Measurements from ENCODE around the gene DNAJC10. TPM values are rescaled to one million over a fixed set of nuclear protein-coding genes. Genes with fewer than 3 reads are reported as not detected.

The DNAJC10 gene
- total RNA-seq, 4 donors from 2014 or later: 23.1 to 154 (median 70.3) TPM

- no peaks in the 10 kb centered on the region for H3K36me3 ChIP-seq
- no peaks in the 10 kb centered on the region for H3K4me1 ChIP-seq
- no peak overlapping the region for H3K27ac ChIP-seq
- H3K4me3 ChIP-seq: no peak overlapping the region
- intact Hi-C loops (cut with DNase I; ENCODE audit: low total_unique reads): no loop called here
- DNase-seq: no peak
- no peaks in the 10 kb centered on the region for H3K27me3 ChIP-seq
- H3K9me3 ChIP-seq: no peaks in the 10 kb centered on the region
- TF ChIP-seq CTCF (IDR thresholded peaks at IDR 0.05) (peak; percentile 20 to 44 (median 40)), POLR2A (IDR thresholded peaks at IDR 0.05) (no peak)
These were observed 68.7 kb downstream of the DNAJC10 start for GRCh38 chr2:182784777-182785176.

DNA sequence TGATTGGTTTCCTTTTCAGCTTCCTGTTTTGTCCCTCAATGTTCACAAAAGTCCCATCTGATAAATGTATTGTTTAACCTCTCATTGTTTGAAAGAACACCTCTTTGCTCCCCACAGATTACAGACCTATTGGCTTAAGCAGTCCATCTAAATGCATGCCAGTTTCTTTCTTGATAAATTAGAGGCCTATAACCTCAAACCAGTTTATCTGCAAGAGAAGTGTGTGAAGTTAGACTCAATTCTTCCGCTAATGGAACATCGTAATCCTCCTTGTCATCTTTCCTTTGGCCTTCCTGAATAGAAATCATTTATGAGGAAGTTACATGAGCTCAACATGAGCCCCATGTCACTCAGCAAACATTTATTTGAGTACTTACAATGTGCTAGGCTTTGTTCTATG lies 76.4 kb downstream of the DNAJC10 start:
- intact Hi-C loops (cut with DNase I; ENCODE audit: low total_unique reads): no loop called here

DNA sequence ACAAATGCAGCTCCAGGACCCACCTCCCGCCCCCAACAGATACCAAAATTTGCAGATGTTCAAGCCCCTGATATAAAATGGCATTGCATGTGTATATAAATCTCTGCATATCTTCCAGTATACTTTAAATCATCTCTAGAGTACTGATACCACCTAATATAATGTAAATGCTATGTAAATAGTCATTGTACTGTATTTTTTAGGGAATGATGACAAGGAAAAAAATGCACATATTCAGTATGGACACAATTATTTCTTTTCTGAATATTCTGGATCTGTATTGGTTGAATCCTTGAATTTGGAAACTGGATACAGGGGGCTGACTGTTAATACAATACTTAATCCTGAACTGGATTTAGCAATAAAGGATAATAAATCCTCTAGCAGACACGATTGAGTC lies 82.7 kb downstream of the DNAJC10 start:
- intact Hi-C loops (cut with DNase I; ENCODE audit: low total_unique reads): no loop called here

More for the DNA sequence above, 76.4 kb downstream of the DNAJC10 start:
- H3K36me3 ChIP-seq: no peaks in the 10 kb centered on the region
- no peaks in the 10 kb centered on the region for H3K27me3 ChIP-seq
- TF ChIP-seq POLR2A (IDR thresholded peaks at IDR 0.05) (no peak), CTCF (IDR thresholded peaks at IDR 0.05) (no peak)
- H3K9me3 ChIP-seq: no peaks in the 10 kb centered on the region
- no peak overlapping the region for H3K4me3 ChIP-seq
- no peak overlapping the region for H3K27ac ChIP-seq
- no peaks in the 10 kb centered on the region for H3K4me1 ChIP-seq
- no peak for DNase-seq

GRCh38 chr2:182804128-182804527 lies 88.1 kb downstream of the DNAJC10 start:
- no peaks in the 10 kb centered on the region for H3K9me3 ChIP-seq
- TF ChIP-seq CTCF (IDR thresholded peaks at IDR 0.05) (no peak), POLR2A (IDR thresholded peaks at IDR 0.05) (no peak)
- H3K36me3 ChIP-seq: no peaks in the 10 kb centered on the region
- no peak overlapping the region for H3K27ac ChIP-seq
- no peaks in the 10 kb centered on the region for H3K4me1 ChIP-seq
- no peaks in the 10 kb centered on the region for H3K27me3 ChIP-seq
- DNase-seq: no peak
- H3K4me3 ChIP-seq: no peak overlapping the region
- intact Hi-C loops (cut with DNase I; ENCODE audit: low total_unique reads): no loop called here

More for the DNA sequence above, 82.7 kb downstream of the DNAJC10 start:
- no peak for TF ChIP-seq CTCF (IDR thresholded peaks at IDR 0.05)
- no peak for TF ChIP-seq POLR2A (IDR thresholded peaks at IDR 0.05)
- Histone ChIP-seq H3K27ac (no peak overlapping the region), H3K27me3 (no peaks in the 10 kb centered on the region), H3K4me1 (no peaks in the 10 kb centered on the region), H3K9me3 (no peaks in the 10 kb centered on the region), H3K4me3 (no peak overlapping the region), H3K36me3 (no peaks in the 10 kb centered on the region)
- no peak for DNase-seq

GRCh38 chr2:182807319-182807718 lies 91.3 kb downstream of the DNAJC10 start:
- Histone ChIP-seq H3K36me3 (no peaks in the 10 kb centered on the region), H3K9me3 (no peaks in the 10 kb centered on the region), H3K27ac (no peak overlapping the region), H3K4me3 (no peak overlapping the region), H3K4me1 (no peaks in the 10 kb centered on the region), H3K27me3 (no peaks in the 10 kb centered on the region)
- DNase-seq: no peak
- TF ChIP-seq POLR2A (IDR thresholded peaks at IDR 0.05) (no peak), CTCF (IDR thresholded peaks at IDR 0.05) (no peak)
- intact Hi-C loops (cut with DNase I; ENCODE audit: low total_unique reads): no loop called here
